OCI-LY1 (cell line): ENCODE data around the gene NBL1.

Experiments
- H2AFZ ChIP-seq: fragments of 200-600 bp; sonication (generic), shearing (Covaris generic); 2 replicates; pipeline ENCODE4 v1.6.0; 2014; ENCODE audit warnings: antibody characterized with exemption, mild to moderate bottlenecking, low read length
- H3F3A ChIP-seq: fragments of 200-600 bp; sonication (generic), shearing (Covaris generic); 2 replicates; pipeline ENCODE4 v1.6.0; 2014; ENCODE audit warnings: mild to moderate bottlenecking, antibody characterized with exemption, low read length, moderate library complexity; ENCODE audit not compliant: insufficient read depth
- H3K27ac ChIP-seq: fragments of 200-600 bp; sonication (generic); 2 replicates; pipeline ENCODE4 v1.5.1; 2014; ENCODE audit warnings: low read length, mixed run types, mild to moderate bottlenecking, low read depth; ENCODE audit not compliant: poor library complexity, severe bottlenecking
- H3K27me3 ChIP-seq: fragments of 200-600 bp; sonication (generic); 2 replicates; pipeline ENCODE4 v1.6.0; 2014; ENCODE audit warnings: antibody characterized with exemption, mild to moderate bottlenecking, low read length, moderate library complexity; ENCODE audit not compliant: insufficient read depth
- H3K36me3 ChIP-seq: fragments of 200-600 bp; sonication (generic); 2 replicates; pipeline ENCODE4 v1.6.1; 2014; ENCODE audit warnings: mild to moderate bottlenecking, antibody characterized with exemption, low read length, moderate library complexity, mixed read lengths; ENCODE audit not compliant: insufficient read depth
- H3K4me1 ChIP-seq: fragments of 200-600 bp; sonication (generic); 2 replicates; pipeline ENCODE4 v1.5.1; 2014; ENCODE audit warnings: mild to moderate bottlenecking, low read length, moderate library complexity; ENCODE audit not compliant: insufficient read depth, severe bottlenecking
- H3K4me2 ChIP-seq: fragments of 200-600 bp; sonication (generic), shearing (Covaris generic); 2 replicates; pipeline ENCODE4 v1.6.1; 2014; ENCODE audit warnings: low read length
- H3K4me3 ChIP-seq: fragments of 200-600 bp; sonication (generic); 2 replicates; pipeline ENCODE4 v1.5.1; 2014; ENCODE audit warnings: low read length, low read depth, mild to moderate bottlenecking, mixed read lengths; ENCODE audit not compliant: poor library complexity, severe bottlenecking
- H3K79me2 ChIP-seq: fragments of 200-600 bp; shearing (Covaris generic); 2 replicates; pipeline ENCODE4 v1.6.1; 2016; ENCODE audit warnings: mixed run types, low read length, mixed read lengths; ENCODE audit not compliant: insufficient read depth
- H3K9ac ChIP-seq: fragments of 200-600 bp; sonication (generic), shearing (Covaris generic); 2 replicates; pipeline ENCODE4 v1.6.1; 2014; ENCODE audit warnings: mild to moderate bottlenecking, low read length, mixed read lengths
- H3K9me2 ChIP-seq: fragments of 200-600 bp; sonication (generic), shearing (Covaris generic); 2 replicates; pipeline ENCODE4 v1.6.1; 2014; ENCODE audit warnings: low read depth, mild to moderate bottlenecking, low read length, mixed read lengths
- H3K9me3 ChIP-seq: fragments of 200-600 bp; shearing (Covaris generic); 2 replicates; pipeline ENCODE4 v1.6.1; 2014; ENCODE audit warnings: low read length, mixed read lengths
- H4K20me1 ChIP-seq: fragments of 200-600 bp; sonication (generic), shearing (Covaris generic); 2 replicates; pipeline ENCODE4 v1.6.0; 2016; ENCODE audit warnings: mild to moderate bottlenecking, low read length; ENCODE audit not compliant: insufficient read depth
- CTCF ChIP-seq: fragments of 200-600 bp; sonication (generic), shearing (Covaris generic); IDR thresholded peaks from 2 replicates; pipeline ENCODE4 v1.5.1; 2017; ENCODE audit warnings: mild to moderate bottlenecking, antibody characterized with exemption, low read length, moderate library complexity, mixed read lengths
- EZH2 ChIP-seq: fragments of 200-600 bp; sonication (generic), shearing (Covaris generic); IDR thresholded peaks from 2 replicates; pipeline ENCODE4 v1.8.0; 2017; ENCODE audit warnings: borderline replicate concordance, mixed run types, mild to moderate bottlenecking, antibody characterized with exemption, low read length, moderate library complexity, mixed read lengths

The NBL1 gene

GRCh38 chr1:19665496-19666465 lies 21.7 kb downstream of the NBL1 start:
- no peaks in the 10 kb centered on the region for H3K4me1 ChIP-seq
- H2AFZ ChIP-seq: no peak overlapping the region
- H3K27ac ChIP-seq: no peak overlapping the region
- no peaks in the 10 kb centered on the region for H3K79me2 ChIP-seq
- no peaks in the 10 kb centered on the region for H3K27me3 ChIP-seq
- H3K4me3 ChIP-seq: no peak overlapping the region
- no peaks in the 10 kb centered on the region for H3K9me2 ChIP-seq
- no peaks in the 10 kb centered on the region for H4K20me1 ChIP-seq
- H3F3A ChIP-seq: no peaks in the 10 kb centered on the region
- no peak for TF ChIP-seq EZH2
- no peak for TF ChIP-seq CTCF
- no peak overlapping the region for H3K9ac ChIP-seq
- H3K9me3 ChIP-seq: no peaks in the 10 kb centered on the region
- H3K36me3 ChIP-seq: no peaks in the 10 kb centered on the region
- H3K4me2 ChIP-seq: no peak overlapping the region

DNA sequence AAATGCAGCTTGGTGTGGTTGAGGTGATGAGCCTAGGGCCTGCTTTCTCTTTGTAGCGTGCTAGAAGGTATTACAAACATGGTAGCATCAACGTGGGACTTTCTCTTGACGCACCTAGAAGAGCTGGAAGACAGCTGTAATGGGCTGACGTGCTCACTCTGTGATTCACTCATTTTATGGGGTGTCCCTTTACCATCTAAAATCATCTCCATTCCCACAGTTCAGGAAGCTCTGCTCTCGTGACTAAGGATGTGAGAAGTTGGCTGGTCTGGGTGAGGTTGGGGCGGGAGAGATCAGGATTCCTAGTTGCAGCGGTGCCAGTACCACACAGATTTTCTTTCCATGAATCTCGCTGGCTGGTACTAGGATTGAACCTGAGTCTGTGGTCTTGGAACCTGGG lies 24.8 kb downstream of the NBL1 start:
- no peaks in the 10 kb centered on the region for H3F3A ChIP-seq
- TF ChIP-seq EZH2 (no peak), CTCF (no peak)
- H2AFZ ChIP-seq: no peak overlapping the region
- H3K36me3 ChIP-seq: no peaks in the 10 kb centered on the region
- H3K9ac ChIP-seq: no peak overlapping the region
- H3K27me3 ChIP-seq: no peaks in the 10 kb centered on the region
- no peak overlapping the region for H3K27ac ChIP-seq
- H3K9me2 ChIP-seq: no peaks in the 10 kb centered on the region
- H3K4me2 ChIP-seq: no peak overlapping the region
- no peaks in the 10 kb centered on the region for H4K20me1 ChIP-seq
- no peaks in the 10 kb centered on the region for H3K79me2 ChIP-seq
- no peaks in the 10 kb centered on the region for H3K9me3 ChIP-seq
- no peak overlapping the region for H3K4me3 ChIP-seq
- H3K4me1 ChIP-seq: no peaks in the 10 kb centered on the region

DNA sequence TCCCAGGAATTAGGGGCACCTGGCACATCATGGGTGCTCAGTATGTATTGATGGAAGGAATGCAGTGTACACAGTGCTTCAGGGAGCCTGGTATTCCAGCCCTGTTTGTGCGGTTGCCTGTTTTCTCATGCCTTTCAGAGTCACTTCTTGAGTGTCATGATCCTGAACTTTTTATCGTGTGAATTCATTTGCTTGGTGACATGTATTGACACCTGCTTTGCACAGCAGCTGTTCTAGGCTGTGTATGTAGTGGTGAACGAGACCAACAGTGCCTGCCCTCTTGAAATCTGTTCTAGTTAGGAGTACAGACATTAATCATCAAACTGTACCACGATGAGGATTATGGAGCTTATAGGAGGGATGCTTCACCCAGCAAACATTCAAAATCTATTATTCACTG lies 26.7 kb downstream of the NBL1 start:
- no peaks in the 10 kb centered on the region for H3K9me2 ChIP-seq
- no peaks in the 10 kb centered on the region for H3F3A ChIP-seq
- no peaks in the 10 kb centered on the region for H3K36me3 ChIP-seq
- no peak overlapping the region for H2AFZ ChIP-seq
- H3K4me2 ChIP-seq: no peak overlapping the region
- no peak overlapping the region for H3K4me3 ChIP-seq
- H3K27me3 ChIP-seq: no peaks in the 10 kb centered on the region
- no peaks in the 10 kb centered on the region for H3K79me2 ChIP-seq
- no peaks in the 10 kb centered on the region for H3K4me1 ChIP-seq
- no peaks in the 10 kb centered on the region for H3K9me3 ChIP-seq
- TF ChIP-seq EZH2 (no peak), CTCF (no peak)
- no peaks in the 10 kb centered on the region for H4K20me1 ChIP-seq
- no peak overlapping the region for H3K27ac ChIP-seq
- H3K9ac ChIP-seq: no peak overlapping the region
